ENCODE results near the gene WWTR1.

- TF ChIP-seq CTCF (IDR thresholded peaks at IDR 0.05; ENCODE audit: insufficient read depth, low read length) (no peak), POLR2AphosphoS5 (IDR thresholded peaks at IDR 0.05; ENCODE audit: low read depth) (no peak), SPI1 (IDR thresholded peaks at IDR 0.05; ENCODE audit: borderline replicate concordance, low read depth) (no peak), GABPA (IDR thresholded peaks at IDR 0.05; ENCODE audit: low read depth) (no peak), REST (IDR thresholded peaks at IDR 0.05; ENCODE audit: insufficient replicate concordance, low read depth) (no peak)
Observed at GRCh38 chr3:149538371-149538770, 119.5 kb downstream of the WWTR1 start.

Data from HL-60 (cell line).